GM10266 (cell line): ENCODE measurements around the gene MYO10.

Source experiments
- DNase-seq: peaks from one replicate; pipeline ENCODE4 v3.0.0; 2012; ENCODE audit errors: extremely low spot score
- CTCF ChIP-seq: IDR thresholded peaks from 2 replicates; pipeline ENCODE4 v1.5.1; 2012; ENCODE audit warnings: mild to moderate bottlenecking, low read depth; ENCODE audit not compliant: control insufficient read depth, insufficient read depth; ENCODE audit errors: missing control alignments

MYO10 gene

GRCh38 chr5:16869821-16870796 is 66.0 kb downstream of the MYO10 start:
- no peak for DNase-seq
- no peak for TF ChIP-seq CTCF

GRCh38 chr5:16867577-16867953 is 68.5 kb downstream of the MYO10 start:
- no peak for DNase-seq

GRCh38 chr5:16866795-16867576 is 69.1 kb downstream of the MYO10 start:
- no peak for DNase-seq
- TF ChIP-seq CTCF = no peak

More at GRCh38 chr5:16867577-16867953, 68.5 kb downstream of the MYO10 start:
- no peak for TF ChIP-seq CTCF

GRCh38 chr5:16866273-16866672 is 69.8 kb downstream of the MYO10 start:
- no peak for DNase-seq
- no peak for TF ChIP-seq CTCF

GRCh38 chr5:16865151-16865550 is 70.9 kb downstream of the MYO10 start:
- DNase-seq = no peak
- TF ChIP-seq CTCF = no peak

- no peak for DNase-seq
- no peak for TF ChIP-seq CTCF
Measured at GRCh38 chr5:16864631-16865131, 71.4 kb downstream of the MYO10 start.
